K562 (cell line): ENCODE data around the gene MED15. TPM values are rescaled to one million over a fixed set of nuclear protein-coding genes. Genes with fewer than 3 reads are reported as not detected.

ENCODE experiments used
- GATA2 ChIP-seq: sonication (generic); formaldehyde crosslinking; IDR thresholded peaks from 2 replicates; pipeline ENCODE4 v1.4.0; 2020; ENCODE audit warnings: mild to moderate bottlenecking, missing genetic modification reagents
- HDAC3 ChIP-seq: fragments of 450-650 bp; IDR thresholded peaks from 2 replicates; pipeline ENCODE4 v1.6.1; 2018; ENCODE audit warnings: borderline replicate concordance, mild to moderate bottlenecking, moderate library complexity; ENCODE audit not compliant: partially characterized antibody
- KAT7 ChIP-seq: sonication (generic); formaldehyde crosslinking; IDR thresholded peaks from 2 replicates; pipeline ENCODE4 v1.8.0; 2022; ENCODE audit warnings: missing genetic modification reagents, mild to moderate bottlenecking, borderline replicate concordance
- POLR2G ChIP-seq: fragments of 200-400 bp; formaldehyde crosslinking; IDR thresholded peaks from 2 replicates; pipeline ENCODE4 v1.6.1; 2017; ENCODE audit warnings: low read depth, mild to moderate bottlenecking, antibody characterized with exemption, low read length, moderate library complexity
- SMC3 ChIP-seq: conservative IDR thresholded peaks from 2 replicates; pipeline ENCODE4 v1.6.1; 2011; ENCODE audit warnings: low read depth, low read length, improper control_type of control experiment; ENCODE audit not compliant: insufficient read depth
- YBX1 ChIP-seq: fragments of 450-650 bp; IDR thresholded peaks from 2 replicates; pipeline ENCODE4 v1.7.1; 2016; ENCODE audit warnings: mild to moderate bottlenecking
- ZNF124 ChIP-seq: sonication (generic); formaldehyde crosslinking; IDR thresholded peaks from 2 replicates; pipeline ENCODE4 v1.8.1; 2022; ENCODE audit warnings: missing genetic modification reagents
- ZNF77 ChIP-seq: fragments of 250-450 bp; sonication (Bioruptor Pico); IDR thresholded peaks from 2 replicates; pipeline ENCODE4 v1.5.0; 2020
- polyA plus RNA-seq, 8 experiments: library from polyadenylated mRNA; depleted of rRNA in 4 of 8; stranded (reverse) in 5 of 8; unstranded in 3 of 8; fragments of >200 nt; fragmentation: Nextera tagmentation in 2 of 8; fragmentation: Illumina TruSeq in 1 of 8; extraction: Ambion mirVana in 2 of 8; extraction: Trizol in 1 of 8; gene quantifications; 2 replicates each; pipeline versions ENCODE4 v1.2.1 to v1.2.3, GENCODE V29; 2011 to 2014; ENCODE audit warnings: inconsistent platforms in 1 of 8, missing spikeins in 1 of 8
- total RNA-seq, 7 experiments: library from RNA; depleted of rRNA in 6 of 7; stranded (reverse); fragments of >200 nt in 6 of 7; fragmentation: Illumina TruSeq in 2 of 7; extraction: Trizol in 2 of 7; gene quantifications; 2 replicates each; pipeline versions ENCODE4 v1.2.1 to v1.2.3, GENCODE V29; 2011 to 2021; ENCODE audit warnings: low replicate concordance in 1 of 7
- TF ChIP-seq, protein P1 (sequence below), 2 experiments: fragments of 450-650 bp in 1 of 2; sonication (generic) in 1 of 2; formaldehyde crosslinking in 1 of 2; IDR thresholded peaks; 2 replicates each; pipeline versions ENCODE4 v1.7.1 to v1.9.0; 2016 to 2022; ENCODE audit warnings: inconsistent platforms in 1 of 2, mild to moderate bottlenecking in 1 of 2, missing genetic modification reagents in 1 of 2
- TF ChIP-seq, protein P2 (sequence below): fragments of 250-450 bp; sonication (Bioruptor Pico); IDR thresholded peaks from 2 replicates; pipeline ENCODE4 v1.8.0; 2022; ENCODE audit warnings: inconsistent platforms, mild to moderate bottlenecking, moderate library complexity, borderline replicate concordance

Gene MED15
- total and polyA plus RNA-seq, 9 of the 15 experiments (the other 6 are each of a cell fraction or from before 2014, with no cell fraction given), result 4.0 to 271 (median 60.1) TPM

DNA sequence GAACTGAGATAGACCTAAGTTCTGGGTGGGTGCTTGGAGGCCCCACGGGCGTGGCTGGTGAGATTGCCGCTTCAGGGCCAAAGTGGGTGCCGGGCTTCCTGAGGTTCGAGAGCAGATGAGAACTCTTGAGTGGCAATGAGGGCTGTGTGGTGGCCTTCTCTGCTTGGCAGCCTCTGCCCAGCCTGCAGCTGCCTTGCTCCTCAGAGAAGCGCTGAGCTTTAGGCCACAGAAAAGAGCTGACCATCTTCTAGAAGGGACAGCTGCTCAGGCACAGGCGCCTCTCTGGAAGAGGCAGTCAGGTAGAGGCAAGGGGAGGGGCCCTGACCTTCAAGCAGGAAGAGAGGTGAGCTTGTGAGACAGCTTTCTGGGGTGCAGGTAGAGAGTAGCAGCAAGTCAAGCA lies 72.8 kb downstream of the MED15 start (continued):
- TF ChIP-seq, protein P1, sequence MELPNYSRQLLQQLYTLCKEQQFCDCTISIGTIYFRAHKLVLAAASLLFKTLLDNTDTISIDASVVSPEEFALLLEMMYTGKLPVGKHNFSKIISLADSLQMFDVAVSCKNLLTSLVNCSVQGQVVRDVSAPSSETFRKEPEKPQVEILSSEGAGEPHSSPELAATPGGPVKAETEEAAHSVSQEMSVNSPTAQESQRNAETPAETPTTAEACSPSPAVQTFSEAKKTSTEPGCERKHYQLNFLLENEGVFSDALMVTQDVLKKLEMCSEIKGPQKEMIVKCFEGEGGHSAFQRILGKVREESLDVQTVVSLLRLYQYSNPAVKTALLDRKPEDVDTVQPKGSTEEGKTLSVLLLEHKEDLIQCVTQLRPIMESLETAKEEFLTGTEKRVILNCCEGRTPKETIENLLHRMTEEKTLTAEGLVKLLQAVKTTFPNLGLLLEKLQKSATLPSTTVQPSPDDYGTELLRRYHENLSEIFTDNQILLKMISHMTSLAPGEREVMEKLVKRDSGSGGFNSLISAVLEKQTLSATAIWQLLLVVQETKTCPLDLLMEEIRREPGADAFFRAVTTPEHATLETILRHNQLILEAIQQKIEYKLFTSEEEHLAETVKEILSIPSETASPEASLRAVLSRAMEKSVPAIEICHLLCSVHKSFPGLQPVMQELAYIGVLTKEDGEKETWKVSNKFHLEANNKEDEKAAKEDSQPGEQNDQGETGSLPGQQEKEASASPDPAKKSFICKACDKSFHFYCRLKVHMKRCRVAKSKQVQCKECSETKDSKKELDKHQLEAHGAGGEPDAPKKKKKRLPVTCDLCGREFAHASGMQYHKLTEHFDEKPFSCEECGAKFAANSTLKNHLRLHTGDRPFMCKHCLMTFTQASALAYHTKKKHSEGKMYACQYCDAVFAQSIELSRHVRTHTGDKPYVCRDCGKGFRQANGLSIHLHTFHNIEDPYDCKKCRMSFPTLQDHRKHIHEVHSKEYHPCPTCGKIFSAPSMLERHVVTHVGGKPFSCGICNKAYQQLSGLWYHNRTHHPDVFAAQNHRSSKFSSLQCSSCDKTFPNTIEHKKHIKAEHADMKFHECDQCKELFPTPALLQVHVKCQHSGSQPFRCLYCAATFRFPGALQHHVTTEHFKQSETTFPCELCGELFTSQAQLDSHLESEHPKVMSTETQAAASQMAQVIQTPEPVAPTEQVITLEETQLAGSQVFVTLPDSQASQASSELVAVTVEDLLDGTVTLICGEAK (IDR thresholded peaks at IDR 0.05), result no peak
- TF ChIP-seq, protein P1 (CRISPR knock-in tag; IDR thresholded peaks at IDR 0.05), result no peak
- TF ChIP-seq ZNF77 (no peak), GATA2 (peak; percentile 35), KAT7 (CRISPR knock-in tag) (peak; percentile 50; the same call in 1 of the 2 replicates), HDAC3 (no peak), ZNF124 (no peak), SMC3 (no peak), YBX1 (no peak), POLR2G (0 out of 2 replicates have a peak, but pooled peaks have one; percentile 29)
- TF ChIP-seq, protein P2, sequence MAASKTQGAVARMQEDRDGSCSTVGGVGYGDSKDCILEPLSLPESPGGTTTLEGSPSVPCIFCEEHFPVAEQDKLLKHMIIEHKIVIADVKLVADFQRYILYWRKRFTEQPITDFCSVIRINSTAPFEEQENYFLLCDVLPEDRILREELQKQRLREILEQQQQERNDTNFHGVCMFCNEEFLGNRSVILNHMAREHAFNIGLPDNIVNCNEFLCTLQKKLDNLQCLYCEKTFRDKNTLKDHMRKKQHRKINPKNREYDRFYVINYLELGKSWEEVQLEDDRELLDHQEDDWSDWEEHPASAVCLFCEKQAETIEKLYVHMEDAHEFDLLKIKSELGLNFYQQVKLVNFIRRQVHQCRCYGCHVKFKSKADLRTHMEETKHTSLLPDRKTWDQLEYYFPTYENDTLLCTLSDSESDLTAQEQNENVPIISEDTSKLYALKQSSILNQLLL (CRISPR knock-in tag), result 0 out of 2 replicates have a peak, but pooled peaks have one; percentile 18
